Dedifferentiated amniotic fluid mesenchymal stem cell (primary cell): Measurements from ENCODE around the gene WDR76.
A peak's percentile ranks its signal among the peaks of the same experiment; 100 is the strongest.
"Not testable (repeated sequence)": the region's sequence is repeated elsewhere in the genome, so short reads cannot be mapped to it uniquely, and the experiment has no call there.

Source experiments
- DNase-seq: peaks from one replicate; pipeline ENCODE4 v3.0.0-alpha.2; 2016; ENCODE audit errors: extremely low spot score

WDR76 gene

DNA sequence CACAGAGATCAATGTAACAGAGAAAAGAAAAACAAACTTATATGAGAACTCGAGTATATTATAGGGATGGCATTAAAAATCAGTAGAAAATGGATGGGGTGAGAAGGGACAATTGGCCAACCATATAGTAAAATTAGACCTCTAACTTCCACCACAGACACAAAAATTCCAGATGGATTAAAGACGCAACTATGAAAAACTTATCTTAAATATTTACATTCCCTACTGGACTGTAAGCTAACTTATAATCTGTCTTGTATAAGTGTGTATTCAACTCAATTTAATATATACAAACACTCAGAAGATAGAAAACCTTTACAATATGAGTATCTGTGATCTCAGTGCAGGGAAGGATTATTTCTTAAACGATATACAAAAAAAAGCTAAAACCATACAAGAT lies 5.3 kb upstream of the WDR76 start:
- DNase-seq = no peak

DNA sequence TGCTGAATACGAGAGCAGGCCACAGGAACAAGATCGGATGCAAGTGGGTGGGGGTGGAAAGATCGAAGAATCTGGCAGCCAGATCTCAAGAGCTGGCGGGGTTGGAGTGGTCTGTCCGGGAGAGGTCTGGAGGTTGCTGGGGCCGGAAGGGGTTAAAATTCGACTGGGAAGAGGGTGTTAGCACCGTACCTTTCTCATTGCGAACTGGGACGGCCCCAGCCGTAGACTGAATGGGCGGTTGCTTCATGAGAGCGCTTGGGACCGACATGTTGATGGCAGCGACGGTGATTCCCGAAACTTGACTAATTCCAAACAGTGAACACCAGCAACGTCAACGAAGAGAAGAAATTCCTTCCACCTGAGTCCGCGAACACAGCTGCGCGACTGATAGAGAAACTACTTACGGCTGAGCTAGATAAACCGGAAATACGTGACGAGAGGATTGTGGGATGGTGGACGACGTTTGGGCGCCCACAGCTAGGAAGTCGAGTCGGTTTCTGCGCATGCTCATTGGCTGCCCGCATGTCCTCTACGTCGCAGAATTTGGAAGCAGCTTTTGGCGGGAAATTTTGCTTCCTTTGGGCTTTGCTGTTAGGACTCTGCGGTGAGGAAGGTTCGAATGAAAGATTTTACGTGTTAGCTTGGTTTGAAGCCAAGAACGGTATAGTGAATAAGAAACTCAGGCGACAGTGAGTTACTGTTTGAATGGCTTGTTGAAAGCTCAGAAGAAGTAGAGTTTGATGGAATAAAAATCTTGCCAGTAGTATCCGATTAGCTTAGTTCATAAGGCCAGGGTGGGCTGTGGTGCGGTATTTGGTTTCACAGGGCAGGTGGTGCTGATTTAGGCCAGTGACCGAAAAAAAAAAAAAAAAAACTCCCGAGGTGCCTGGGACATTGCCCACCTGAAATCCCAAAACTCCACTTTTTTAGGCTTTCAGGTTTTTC lies 2.2 kb upstream of the WDR76 start, which contains the start of gene MFAP1:
Gene MFAP1 (minus strand): TSS at position 389 of the 945 bp plus-strand sequence. CDS start 121 bp downstream, at position 268.
- peak; percentile 98 for DNase-seq

DNA sequence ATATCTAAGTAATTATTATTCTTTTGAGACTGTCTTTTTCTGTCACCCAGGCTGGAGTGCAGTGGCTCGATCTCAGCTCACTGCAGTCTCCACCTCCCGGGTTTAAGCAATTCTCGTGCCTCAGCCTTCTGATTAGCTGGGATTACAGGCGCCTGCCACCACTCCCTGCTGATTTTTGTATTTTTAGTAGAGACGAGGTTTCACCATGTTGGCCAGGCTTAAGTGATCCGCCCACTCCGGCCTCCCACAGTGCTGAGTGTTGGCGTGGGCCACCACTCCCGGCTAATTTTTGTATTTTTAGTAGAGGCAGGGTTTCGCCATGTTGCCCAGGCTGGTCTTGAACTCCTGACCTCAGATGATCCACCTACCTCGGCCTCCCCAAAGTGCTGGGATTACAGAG lies 1.5 kb upstream of the WDR76 start:
- DNase-seq = not testable (repeated sequence)

DNA sequence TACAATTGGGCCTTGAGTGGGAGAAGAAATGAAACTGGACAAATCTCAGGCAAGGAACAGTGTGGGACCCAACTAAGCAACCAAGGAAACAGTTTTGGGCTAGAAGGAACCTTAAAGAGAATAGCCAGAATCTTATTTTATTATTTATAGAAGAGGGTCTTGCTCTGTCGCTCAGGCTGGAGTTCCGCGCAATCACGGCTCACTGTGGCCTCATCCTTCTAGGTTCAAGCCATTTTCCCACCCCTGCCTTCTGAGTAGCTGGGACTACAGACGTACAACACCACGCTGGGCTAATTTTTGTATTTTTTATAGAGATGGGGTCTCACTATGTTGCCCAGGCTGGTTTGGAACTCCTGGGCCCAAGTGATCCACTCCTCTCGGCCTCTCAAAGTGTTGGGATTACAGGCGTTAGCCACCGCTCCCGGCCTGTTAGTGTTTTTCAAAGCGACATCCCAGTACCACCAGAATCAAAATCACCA lies 734 bp upstream of the WDR76 start:
- DNase-seq = no peak

DNA sequence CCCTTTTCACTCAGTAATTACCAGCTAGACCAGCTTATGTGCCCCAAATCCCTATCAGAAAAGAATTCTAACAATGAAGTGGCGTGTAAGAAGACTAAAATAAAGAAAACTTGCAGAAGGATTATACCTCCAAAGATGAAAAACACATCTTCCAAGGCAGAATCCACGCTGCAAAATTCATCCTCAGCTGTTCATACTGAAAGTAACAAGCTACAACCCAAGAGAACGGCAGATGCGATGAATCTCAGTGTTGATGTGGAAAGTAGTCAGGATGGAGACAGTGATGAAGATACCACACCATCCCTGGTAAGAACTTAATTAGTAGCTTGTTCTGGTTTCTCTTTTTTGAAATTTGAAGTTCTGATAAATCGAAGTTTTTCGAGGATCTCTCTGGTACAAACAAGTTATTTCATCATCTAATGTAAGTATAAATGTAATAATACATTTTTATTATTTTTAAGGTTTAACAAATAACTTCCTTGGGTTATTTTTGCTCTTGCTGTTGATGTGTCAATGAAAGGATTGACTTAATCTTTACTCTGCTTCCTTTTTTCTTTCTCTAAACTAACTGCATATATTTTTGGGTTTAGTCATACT lies 1.4 kb downstream of the WDR76 start:
- no peak for DNase-seq

DNA sequence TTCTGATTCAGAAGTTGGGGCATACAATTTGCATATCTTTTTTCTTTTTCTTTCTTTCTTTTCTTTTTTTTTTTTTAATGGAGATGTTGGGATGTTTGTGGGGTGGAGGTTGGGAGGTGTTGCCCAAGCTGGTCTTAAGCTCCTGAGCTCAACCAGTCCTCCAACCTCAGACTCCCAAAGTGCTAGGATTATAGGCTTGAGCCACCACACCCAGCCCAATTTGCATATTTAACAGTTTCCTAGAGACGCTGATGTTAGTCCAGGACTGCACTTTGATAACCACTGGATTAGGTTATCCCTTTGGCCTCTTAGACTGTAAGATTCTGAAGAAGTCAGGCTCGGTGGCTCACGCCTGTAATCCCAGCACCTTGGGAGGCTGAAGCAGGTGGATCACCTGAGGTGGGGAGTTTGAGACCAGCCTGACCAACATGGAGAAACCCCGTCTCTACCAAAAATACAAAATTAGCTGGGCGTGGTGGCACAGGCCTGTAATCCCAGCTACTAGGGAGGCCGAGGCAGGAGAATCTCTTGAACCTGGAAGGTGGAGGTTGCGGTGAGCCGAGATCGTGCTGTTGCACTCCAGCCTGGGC lies 3.2 kb downstream of the WDR76 start:
- DNase-seq = not testable (repeated sequence)

DNA sequence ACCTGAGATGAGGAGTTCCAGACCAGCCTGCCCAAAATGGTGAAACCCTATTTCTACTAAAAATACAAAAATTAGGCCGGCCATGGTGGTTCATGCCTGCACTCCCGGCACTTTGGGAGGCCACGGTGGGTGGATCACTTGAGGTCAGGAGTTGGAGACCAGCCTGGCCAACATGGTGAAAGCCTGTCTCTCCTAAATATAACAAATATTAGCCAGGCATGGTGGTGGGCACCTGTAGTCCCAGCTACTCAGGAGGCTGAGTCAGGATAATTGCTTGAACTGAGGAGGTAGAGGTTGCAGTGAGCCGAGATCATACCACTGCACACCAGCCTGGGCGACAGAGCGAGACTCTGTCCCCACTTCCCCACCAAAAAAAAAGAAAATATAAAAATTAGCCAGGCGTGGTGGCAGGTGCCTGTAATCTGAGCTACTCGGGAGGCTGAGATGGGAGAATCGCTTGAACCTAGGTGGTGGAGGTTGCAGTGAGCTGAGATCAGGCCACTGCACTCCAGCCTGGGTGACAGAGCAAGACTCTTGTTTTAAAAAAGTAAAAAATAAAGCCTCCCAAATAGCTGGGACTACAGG lies 4.0 kb downstream of the WDR76 start:
- not testable (repeated sequence) for DNase-seq

DNA sequence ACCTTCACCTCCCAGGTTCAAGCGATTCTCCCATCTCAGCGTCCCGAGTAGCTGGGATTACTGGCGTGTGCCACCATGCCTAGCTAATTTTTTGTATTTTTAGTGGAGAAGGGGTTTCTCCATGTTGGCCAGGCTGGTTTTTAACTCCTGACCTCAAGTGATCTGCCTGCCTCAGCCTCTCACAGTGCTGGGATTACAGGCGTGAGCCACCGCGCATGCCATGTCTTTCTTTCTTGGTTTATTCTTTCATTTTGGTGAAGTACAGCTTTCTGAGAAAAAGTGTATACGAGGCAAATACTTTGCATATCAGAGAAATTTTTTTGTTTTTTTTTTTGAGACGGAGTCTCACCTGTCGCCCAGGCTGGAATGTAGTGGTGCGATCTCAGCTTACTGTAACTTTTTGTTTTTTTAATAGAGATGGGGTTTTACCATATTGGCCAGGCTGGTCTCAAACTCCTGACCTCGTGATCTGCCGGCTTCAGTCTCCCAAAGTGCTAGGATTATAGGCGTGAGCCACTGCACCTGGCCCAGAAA lies 4.8 kb downstream of the WDR76 start:
- DNase-seq = not testable (repeated sequence)

DNA sequence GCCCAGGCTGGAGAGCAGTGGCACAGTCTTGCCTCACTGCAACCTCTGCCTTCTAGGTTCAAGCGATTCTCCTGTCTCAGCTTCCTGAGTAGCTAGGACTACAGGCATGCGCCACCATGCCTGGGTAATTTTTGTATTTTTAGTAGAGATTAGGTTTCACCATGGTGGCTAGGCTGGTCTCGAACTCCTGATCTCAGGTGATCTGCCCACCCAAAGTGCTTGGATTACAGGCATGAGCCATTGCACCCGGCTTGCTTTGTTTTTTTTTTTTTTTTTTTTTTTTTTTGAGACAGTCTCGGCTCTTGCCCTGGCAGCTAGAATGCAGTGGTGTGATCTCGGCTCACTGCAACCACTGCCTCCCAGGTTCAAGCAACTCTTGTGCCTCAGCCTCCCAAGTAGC lies 5.7 kb downstream of the WDR76 start:
- not testable (repeated sequence) for DNase-seq

DNA sequence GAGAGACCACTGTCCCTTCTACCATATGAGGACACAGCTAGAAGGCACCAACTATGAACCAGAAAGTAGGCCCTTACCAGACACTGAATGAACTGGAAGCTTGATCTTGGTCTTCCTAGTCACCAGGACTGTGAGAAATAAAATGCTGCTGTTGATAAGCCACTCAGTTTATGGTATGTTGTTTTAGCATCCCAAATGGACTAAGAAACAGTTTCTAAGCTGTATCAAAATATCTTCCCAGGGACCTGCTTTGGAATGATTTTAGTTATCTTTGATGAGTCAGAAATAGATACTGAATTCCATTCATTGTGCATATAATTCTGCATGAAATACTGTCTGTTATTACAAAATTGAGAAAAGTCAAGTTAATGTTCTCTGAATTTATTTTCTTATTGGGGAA lies 18.6 kb downstream of the WDR76 start:
- DNase-seq = no peak

DNA sequence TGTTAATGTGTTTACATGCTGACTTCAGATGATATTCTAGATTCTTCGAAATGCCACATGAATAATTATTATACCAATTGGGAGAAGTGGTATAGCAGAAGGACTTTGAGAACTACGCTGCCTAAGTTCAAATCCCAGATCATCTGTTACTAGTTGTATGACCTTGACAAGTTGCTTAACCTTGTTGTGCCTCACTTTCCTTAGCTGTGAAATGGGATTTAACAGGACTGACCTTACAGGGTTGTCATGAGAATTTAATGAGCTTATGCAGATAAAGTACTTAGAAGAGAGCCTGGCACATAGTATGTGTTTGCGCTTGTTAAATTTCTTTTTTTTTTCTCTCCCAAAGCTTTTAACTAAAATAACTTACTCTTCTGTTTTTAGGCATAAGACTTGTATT lies 24.4 kb downstream of the WDR76 start:
- no peak for DNase-seq

DNA sequence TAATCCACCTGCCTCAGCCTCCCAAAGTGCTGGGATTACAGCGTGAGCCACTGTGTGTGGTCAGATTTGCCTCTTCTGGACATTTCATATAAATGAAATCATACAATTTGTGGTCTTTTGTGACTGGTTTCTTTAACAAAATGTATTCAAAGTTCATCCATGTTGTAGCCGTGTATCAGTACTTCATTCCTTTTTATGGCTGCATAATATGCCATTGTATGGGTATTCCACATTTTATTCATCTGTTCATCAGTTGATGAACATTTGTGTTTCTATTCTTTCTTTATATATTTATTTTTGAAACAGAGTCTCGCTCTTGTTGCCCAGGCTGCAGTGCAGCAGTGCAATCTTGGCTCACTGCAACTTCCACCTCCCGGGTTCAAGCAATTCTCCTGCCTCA lies 25.8 kb downstream of the WDR76 start:
- no peak for DNase-seq

DNA sequence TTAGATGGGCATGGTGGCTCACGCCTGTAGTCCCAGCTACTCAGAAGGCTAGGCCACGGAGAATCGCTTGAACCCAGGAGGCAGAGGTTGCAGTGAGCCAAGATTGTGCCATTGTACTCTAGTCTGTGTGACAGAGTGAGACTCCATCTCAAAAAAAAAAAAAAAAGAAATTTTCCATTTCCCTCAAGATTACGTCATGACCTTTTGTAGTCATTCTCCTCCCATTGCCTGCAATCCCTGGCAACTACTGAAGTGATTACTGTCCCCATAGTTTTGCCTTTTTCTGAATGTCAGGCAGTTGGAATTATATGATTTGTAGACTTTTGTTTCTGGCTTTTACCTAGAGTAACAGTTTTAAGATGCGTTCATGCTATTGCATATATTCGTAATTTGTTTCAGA lies 28.0 kb downstream of the WDR76 start:
- no peak for DNase-seq

DNA sequence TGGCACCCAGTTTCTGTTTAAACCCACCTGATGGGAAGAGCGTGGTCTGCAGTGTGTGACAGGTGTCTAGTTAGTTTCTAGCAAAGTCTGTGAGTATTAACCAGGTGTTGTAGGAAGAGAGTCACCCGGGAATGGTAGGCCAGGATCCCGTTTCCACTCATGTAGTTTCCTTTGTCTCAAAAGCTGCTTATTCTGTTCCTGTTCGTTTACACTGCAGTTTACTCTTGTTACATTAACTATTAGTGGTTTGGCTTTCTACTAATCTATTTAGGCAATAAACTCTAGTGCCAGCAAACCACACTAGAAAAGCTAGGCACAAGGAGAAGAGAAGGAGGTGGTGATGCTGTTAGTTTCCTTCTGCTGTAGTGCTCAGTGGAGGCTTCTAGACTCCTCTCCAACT lies 32.7 kb downstream of the WDR76 start:
- DNase-seq = no peak

DNA sequence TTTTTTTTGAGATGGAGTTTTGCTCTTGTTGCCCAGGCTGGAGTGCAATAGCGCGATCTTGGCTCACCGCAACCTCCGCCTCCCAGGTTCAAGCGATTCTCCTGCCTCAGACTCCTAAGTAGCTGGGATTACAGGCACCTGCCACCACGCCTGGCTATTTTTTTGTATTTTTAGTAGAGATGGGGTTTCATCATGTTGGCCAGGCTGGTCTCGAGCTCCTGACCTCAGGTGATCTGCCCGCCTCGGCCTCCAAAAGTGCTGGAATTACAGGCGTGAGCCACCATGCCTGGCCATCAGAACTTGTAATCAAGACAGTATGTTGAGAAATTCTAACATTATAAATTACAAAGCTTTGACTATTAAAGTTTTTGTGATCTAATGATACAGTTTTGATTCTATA lies 39.8 kb downstream of the WDR76 start:
- not testable (repeated sequence) for DNase-seq

DNA sequence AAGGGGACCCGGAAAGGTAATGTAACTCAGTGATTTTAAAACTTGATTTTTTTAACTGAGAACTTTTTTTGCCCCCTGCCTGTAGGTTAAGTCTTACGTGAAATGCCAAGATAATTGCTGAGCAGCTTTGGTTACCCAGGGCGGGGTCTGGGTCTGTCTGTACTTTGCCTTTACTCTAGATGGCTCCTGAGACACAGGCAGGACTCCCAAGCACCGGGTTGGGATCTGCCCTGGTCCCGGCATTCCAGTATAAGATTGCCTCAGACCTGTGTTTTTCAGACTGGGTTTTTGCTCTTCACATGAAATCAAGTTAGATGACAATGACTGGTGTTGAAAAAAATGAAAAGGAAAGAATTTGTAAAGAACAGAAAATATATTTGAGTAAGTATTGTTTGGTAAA lies 40.3 kb downstream of the WDR76 start:
- no peak for DNase-seq

DNA sequence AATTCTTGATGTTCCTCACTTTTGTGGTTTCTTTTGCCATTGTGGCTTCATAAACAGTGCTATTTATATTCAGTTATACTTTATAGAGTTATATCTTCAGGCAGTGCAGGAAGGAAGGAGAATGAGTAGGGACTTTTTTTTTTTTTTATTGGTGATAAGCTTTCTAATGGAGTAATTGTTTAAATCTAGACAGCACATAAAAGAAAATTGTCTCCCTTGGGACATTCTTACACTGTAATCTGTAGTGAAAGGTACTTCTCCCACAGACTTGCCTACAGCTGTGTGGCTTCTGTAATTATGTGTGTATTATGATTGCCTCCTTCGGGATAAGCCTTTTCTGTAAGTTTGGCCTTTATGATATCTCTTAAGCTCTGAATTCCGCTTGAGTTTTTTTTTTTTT lies 41.6 kb downstream of the WDR76 start:
- no peak for DNase-seq

DNA sequence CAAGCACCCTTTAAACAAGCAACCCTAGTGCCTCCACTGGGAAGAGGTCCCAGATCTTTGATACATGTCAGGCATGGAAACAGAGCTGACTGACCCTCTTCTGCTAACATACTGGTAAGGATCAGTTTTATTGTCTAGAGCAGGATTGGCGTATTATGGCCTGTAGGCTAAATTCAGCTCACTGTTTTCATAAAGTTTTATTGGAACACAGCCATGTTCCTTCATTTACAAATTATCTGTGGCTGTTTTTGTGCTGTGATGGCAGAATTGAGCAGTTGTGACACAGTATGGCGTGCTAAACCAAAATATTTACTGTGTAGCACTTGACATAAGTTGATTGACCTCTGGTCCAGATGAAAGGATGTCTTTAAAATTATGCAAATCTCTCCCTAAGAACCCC lies 45.0 kb downstream of the WDR76 start:
- DNase-seq = no peak

DNA sequence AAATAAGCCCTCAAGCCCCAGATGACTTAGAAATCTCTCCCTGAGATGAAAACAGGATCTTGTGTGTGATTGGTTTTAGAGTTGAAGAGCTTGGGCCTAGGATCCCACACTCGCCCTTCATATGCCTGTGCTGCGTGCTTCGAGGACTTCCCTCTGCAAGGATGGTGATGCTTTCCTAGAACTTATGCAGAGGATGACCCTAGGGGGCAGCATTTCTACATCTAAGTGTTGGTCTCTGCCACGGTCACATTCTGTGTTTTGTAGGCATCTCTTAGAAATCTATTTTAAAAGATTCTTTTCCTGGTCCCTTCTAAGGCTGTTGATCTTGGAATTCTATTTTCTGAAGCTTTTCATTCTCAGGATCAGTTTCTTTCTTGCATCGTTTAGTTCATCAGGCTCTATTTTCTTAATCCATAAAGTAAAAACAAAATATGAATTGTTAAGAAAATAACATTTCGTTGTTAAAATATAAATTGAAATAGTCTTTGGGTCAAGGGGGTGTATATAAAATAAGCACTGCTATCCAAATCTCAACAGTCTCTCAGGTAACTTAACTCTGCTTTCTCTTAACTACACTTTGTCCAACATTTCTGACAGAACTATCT lies 45.7 kb downstream of the WDR76 start:
- DNase-seq = peak; percentile 74

DNA sequence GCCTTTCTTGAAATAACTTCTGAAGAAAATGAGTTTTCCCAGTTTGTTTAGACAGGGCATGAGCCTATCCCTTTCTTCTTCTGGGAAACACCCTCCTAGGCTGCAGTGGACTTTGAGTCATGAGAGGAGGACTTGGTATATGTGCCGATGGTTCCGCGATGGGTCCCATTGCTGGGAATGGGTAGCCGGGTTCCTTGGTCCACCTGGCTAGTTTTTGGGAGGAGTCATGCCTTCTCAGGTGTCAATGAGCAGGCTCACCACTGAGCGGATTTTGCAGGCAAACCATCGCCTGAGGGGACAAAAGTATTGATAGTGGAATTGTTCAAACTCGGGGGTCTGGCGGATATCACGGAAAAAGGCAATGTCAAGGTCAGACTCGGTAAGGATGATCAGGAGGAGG lies 46.8 kb downstream of the WDR76 start:
- DNase-seq = no peak

DNA sequence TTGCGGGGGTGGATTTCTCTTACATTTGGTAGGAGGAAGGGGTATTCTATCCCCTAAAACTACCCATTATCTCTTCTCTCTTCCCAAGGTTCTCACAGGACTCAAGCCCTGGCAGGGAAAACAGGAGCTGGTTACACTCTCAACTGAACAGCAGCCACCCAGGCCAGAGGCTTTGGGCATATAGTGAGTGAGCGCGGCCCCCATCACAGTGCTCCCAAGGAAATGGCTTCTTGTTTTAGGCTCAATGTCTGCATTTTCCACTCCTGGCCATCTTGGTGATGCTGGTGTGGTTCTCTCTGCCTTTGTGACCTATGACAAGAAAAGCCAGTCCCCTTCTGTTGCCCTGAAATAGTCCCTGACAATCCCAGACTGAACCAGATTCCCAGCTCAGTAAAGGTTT lies 50.1 kb downstream of the WDR76 start:
- no peak for DNase-seq

DNA sequence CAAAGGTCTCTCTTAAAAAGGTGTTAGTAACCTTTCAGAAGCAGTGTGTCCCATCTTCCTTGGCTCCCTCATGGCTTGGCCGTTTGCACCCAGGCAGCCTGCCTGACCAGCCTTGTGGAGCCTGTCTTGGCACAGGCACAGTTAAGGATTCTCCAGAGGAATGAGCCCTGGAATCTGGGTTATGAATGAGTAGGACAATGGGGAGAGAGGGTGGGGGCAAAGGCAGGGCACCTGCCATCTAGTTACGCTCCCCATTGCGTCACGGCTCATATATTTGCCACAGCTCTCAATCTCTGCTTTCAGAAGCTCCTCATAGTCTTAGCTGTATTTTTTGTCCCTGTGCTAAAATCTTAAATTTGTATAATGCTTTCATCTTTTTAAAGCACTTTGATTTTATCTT lies 50.6 kb downstream of the WDR76 start:
- DNase-seq = no peak
